Subcutaneous adipose tissue (tissue), 4 donors: ENCODE data around the gene ACOD1. TPM values are rescaled to one million over a fixed set of nuclear protein-coding genes. Genes with fewer than 3 reads are reported as not detected.

ENCODE experiments used
- CTCF ChIP-seq: fragments of 450-650 bp; IDR thresholded peaks from one replicate; pipeline ENCODE4 v1.5.1; 2016; ENCODE audit warnings: low read depth, mild to moderate bottlenecking, control low read depth, antibody characterized with exemption, moderate library complexity
- total RNA-seq, 4 donors: library from RNA; depleted of rRNA; stranded (reverse); fragments of >200 nt; gene quantifications; one replicate each; pipeline ENCODE4 v1.1.0, GENCODE V29; 2016

Gene ACOD1
- total RNA-seq, 4 donors from 2014 or later, result not detected

- TF ChIP-seq CTCF, result no peak
These were observed 20.4 kb upstream of the ACOD1 start for GRCh38 chr13:76927955-76928354.

- TF ChIP-seq CTCF, result no peak
These were observed 19.9 kb upstream of the ACOD1 start for GRCh38 chr13:76928456-76928855.

- TF ChIP-seq CTCF, result no peak
These were observed 19.0 kb upstream of the ACOD1 start for GRCh38 chr13:76929320-76929719.

- TF ChIP-seq CTCF, result no peak
These were observed 18.4 kb upstream of the ACOD1 start for GRCh38 chr13:76929851-76930374.

GRCh38 chr13:76932076-76932475, 16.2 kb upstream of the ACOD1 start:
- no peak for TF ChIP-seq CTCF

- no peak for TF ChIP-seq CTCF
These were observed 13.6 kb upstream of the ACOD1 start for GRCh38 chr13:76934671-76935070.

GRCh38 chr13:76936763-76937162, 11.5 kb upstream of the ACOD1 start:
- no peak for TF ChIP-seq CTCF
